Mammary epithelial cell (primary cell): Measurements from ENCODE around the gene KCNN1.

Experiments
- EZH2 ChIP-seq: IDR thresholded peaks from 2 replicates; pipeline ENCODE4 v1.6.1; 2012; ENCODE audit warnings: low read length, inconsistent platforms, borderline replicate concordance
- TF ChIP-seq, protein P1 (sequence below), 2 donors: IDR thresholded peaks in 1 of 2; conservative IDR thresholded peaks in 1 of 2; 2 replicates each; pipeline ENCODE4 v1.5.1; 2011 to 2012; ENCODE audit warnings: inconsistent platforms in 2 of 2, low read length in 2 of 2, mild to moderate bottlenecking in 2 of 2, control low read depth in 1 of 2, low read depth in 1 of 2; ENCODE audit not compliant: insufficient read depth in 1 of 2; ENCODE audit errors: extremely low read depth in 1 of 2

DNA sequence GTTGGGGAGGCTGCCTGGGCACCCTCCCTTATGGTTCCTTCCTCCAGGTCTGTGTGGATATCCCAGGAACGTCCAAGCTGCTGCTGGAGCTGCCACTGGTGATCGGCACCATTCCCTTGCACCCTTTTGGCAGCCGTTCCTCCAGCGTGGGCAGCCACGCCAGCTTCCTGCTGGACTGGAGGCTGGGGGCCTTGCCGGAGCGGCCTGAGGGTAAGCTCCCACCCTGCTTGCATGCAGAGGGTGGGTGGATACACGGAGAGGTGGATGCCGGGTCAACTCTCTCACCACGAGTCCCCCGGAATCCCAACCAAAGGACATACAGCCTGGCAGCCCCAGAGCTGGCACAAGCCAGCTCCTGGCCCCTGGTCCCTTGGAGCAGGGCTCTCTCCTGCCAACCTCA is 43.2 kb downstream of the KCNN1 start:
- TF ChIP-seq, protein P1, sequence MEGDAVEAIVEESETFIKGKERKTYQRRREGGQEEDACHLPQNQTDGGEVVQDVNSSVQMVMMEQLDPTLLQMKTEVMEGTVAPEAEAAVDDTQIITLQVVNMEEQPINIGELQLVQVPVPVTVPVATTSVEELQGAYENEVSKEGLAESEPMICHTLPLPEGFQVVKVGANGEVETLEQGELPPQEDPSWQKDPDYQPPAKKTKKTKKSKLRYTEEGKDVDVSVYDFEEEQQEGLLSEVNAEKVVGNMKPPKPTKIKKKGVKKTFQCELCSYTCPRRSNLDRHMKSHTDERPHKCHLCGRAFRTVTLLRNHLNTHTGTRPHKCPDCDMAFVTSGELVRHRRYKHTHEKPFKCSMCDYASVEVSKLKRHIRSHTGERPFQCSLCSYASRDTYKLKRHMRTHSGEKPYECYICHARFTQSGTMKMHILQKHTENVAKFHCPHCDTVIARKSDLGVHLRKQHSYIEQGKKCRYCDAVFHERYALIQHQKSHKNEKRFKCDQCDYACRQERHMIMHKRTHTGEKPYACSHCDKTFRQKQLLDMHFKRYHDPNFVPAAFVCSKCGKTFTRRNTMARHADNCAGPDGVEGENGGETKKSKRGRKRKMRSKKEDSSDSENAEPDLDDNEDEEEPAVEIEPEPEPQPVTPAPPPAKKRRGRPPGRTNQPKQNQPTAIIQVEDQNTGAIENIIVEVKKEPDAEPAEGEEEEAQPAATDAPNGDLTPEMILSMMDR (conservative IDR thresholded peaks at IDR 0.05 in 1 of 2, IDR thresholded peaks at IDR 0.05 in 1 of 2; ENCODE audit: extremely low read depth in 1 of 2, insufficient read depth in 1 of 2, low read depth in 1 of 2, low read length in 2 of 2), result no peak
- no peak for TF ChIP-seq EZH2
